Posterior cingulate gyrus (tissue), 11 donors: ENCODE data around the gene CARS2.
"Not testable (repeated sequence)": the region's sequence is repeated elsewhere in the genome, so short reads cannot be mapped to it uniquely, and the experiment has no call there.

Experiments used
- DNase-seq, 10 donors: peaks; one replicate each; pipeline versions ENCODE4 v3.0.0 to v3.0.0-alpha.2; 2020 to 2021; ENCODE audit warnings: mixed read lengths in 3 of 10
- intact Hi-C: fragments of 100-400 bp; cut with DNase I; formaldehyde crosslinking; loops from one replicate; pipeline ENCODE4 v1.15.1; 2023

The CARS2 gene

DNA sequence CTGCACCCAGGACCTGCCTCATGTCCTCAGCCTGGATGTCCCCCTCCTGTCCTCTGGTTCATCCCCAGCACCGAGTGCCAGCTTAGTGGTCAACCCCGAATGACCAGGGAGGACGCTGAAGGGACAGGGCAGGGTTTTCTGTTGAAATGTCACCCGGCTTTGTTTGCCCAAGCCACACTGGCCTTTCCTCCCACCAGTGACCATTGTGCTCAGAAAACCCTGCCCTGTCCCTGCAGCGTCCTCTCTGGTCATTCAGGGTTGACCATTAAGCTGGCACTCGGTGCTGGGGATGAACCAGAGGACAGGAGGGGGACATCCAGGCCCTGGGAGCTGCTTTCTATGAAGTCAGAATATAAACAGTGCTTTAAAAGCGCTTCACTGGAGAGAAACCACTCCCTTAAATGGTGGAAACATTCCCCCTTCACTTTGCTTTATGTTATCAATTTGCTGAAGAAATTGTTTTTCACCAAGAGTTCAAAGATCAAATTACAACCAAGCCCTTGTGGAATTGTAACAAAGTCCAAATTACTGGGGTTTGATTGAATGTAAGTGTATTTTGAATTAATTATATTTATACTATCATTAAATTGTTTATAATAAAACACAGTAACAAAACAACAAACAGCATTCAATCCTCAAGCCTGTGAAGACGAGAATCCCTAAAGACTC, 21.4 kb downstream of the CARS2 start:
- intact Hi-C loops, result no loop called here

DNA sequence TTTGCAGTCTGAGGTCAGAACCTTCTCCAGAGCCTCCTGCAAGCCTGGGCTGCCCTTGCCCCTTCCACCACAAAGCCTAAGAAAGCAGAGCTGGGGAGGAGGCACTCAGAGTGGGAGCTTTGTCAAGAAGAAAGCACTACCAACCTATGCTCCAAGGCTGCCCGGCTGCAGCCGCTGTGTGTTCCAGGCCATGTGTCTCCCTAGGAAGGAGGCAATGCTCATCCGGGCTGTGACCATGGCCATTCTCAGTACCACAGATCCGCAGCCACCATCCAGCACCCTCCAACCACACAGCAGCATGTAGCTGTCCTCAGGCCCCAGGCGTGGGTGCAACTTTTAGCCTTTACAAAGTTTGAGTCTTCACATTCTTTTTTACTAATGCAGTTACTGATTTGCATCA, 22.0 kb downstream of the CARS2 start:
- intact Hi-C loops, result no loop called here
- no peak for DNase-seq

More for the DNA sequence above, 21.4 kb downstream of the CARS2 start:
- DNase-seq, result no peak

GRCh38 chr13:110683203-110683883, 22.6 kb downstream of the CARS2 start:
- peak in 1 of 10 donors; percentile 42 for DNase-seq
- intact Hi-C loops, result no loop called here

GRCh38 chr13:110682746-110683145, 23.2 kb downstream of the CARS2 start:
- peak in 1 of 10 donors; percentile 62 for DNase-seq
- intact Hi-C loops, result no loop called here

- intact Hi-C loops, result no loop called here
- no peak for DNase-seq
Measured at GRCh38 chr13:110681868-110682550, 23.9 kb downstream of the CARS2 start.

- intact Hi-C loops, result no loop called here
- no peak for DNase-seq
Measured at GRCh38 chr13:110680852-110681251, 25.1 kb downstream of the CARS2 start.

DNA sequence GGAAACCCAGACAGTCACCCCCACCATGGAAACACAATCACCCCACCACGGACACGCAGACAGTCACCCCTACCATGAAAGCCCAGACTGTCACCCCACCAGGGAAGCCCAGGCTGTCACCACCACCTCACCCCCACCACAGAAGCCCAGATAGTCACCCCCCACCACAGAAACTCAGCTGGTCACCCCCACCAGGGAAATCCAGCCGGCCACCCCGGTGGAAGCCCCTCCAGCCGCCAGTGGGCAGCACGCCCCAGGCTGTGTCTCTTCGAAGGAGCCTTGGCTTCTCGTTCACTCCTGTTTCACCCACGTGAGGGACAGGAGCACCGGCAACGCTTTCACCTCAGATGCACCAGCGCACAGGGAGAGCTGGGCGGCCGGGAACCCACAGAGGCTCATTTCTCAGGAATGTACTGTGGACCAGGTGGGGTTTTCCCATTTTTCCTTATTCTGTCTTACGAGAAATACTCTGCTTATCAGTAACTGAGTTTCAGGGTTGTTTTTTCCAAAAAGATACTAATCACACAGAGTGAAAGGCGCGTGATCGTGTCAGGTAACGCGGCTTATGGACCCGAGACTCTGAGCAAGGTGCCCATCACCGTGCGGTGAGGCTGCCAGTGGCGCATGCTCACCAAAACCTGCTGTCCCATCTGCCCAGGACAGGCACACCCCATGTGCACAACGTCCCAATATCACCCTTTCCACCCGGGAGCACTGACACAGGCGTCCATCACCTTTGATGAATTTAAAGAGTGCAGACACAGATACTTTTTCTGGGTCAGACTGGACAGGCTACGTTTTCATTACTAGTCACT, 28.0 kb downstream of the CARS2 start:
- DNase-seq, result peak in 1 of 10 donors; percentile 54
- intact Hi-C loops, result no loop called here

GRCh38 chr13:110676595-110677587, 29.0 kb downstream of the CARS2 start:
- peak in 1 of 10 donors; percentile 58 for DNase-seq
- intact Hi-C loops, result no loop called here

GRCh38 chr13:110669814-110670213, 36.1 kb downstream of the CARS2 start:
- peak in 2 of 10 donors; percentile 48 to 50 for DNase-seq
- intact Hi-C loops, result not testable (repeated sequence)

- peak in 1 of 10 donors; percentile 61 for DNase-seq
- intact Hi-C loops, result no loop called here
Measured at GRCh38 chr13:110669036-110669435, 36.9 kb downstream of the CARS2 start.

DNA sequence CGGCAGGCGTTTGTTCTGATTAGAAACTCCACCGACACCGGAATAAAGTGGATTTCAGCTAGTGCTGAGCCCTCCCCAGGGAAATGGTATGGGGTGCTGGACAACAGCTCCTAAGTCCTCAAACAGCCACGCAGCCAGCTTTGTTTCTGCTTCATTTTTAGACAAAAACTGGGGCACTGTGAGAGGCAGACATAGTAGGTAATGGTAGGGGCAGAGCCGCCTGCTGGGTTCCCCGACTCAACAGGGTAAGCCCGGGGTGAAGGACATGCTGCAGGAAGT, 39.7 kb downstream of the CARS2 start:
- intact Hi-C loops, result no loop called here
- peak in 2 of 10 donors; percentile 14 to 36 for DNase-seq

GRCh38 chr13:110665491-110666254, 40.2 kb downstream of the CARS2 start:
- peak in 2 of 10 donors; percentile 52 to 66 for DNase-seq
- intact Hi-C loops, result no loop called here

DNA sequence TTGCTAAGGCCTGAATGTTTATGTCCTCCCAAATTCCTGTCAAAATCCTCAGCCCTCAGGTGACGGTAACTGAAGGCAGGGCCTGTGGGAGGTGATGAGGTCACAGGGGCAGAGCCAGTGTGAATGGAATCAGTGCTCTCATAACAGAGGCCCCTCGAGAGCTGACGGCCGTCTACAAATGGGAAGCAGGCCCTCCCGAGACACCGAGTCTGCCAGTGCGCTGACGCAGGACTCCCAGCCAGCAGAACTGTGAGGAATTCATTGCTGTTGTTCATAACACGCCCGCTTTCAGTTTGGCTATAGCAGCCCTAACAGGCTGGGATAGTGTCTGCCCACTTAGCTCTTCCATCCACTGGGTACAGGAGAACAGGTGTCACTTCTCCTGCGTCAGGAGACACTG, 41.2 kb downstream of the CARS2 start:
- intact Hi-C loops, result no loop called here
- DNase-seq, result peak in 2 of 10 donors; percentile 59 to 67

DNA sequence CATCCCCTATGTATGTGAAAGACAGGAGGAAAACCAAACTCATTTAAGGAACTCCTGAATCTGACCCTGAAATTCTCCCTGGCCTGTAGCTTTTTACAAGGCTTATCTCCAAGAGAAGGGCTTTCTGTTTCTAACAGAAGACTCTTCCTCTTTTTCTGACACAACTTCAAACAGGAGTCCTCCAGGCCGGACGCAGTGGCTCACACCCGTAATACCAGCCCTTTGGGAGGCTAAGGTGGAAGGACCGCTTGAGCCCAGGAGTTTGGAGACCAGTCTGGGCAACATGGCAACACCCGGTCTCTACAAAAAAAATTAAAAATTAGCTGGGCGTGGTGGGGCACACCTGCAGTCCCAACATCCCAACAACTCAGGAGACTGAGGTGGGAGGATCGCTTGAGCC, 41.9 kb downstream of the CARS2 start:
- intact Hi-C loops, result no loop called here
- peak in 1 of 10 donors; percentile 38 for DNase-seq

GRCh38 chr13:110663491-110663890, 42.4 kb downstream of the CARS2 start:
- intact Hi-C loops, result no loop called here
- peak in 1 of 10 donors; percentile 14 for DNase-seq

GRCh38 chr13:110662777-110663443, 43.0 kb downstream of the CARS2 start:
- peak in 1 of 10 donors; percentile 64 for DNase-seq
- intact Hi-C loops, result no loop called here

DNA sequence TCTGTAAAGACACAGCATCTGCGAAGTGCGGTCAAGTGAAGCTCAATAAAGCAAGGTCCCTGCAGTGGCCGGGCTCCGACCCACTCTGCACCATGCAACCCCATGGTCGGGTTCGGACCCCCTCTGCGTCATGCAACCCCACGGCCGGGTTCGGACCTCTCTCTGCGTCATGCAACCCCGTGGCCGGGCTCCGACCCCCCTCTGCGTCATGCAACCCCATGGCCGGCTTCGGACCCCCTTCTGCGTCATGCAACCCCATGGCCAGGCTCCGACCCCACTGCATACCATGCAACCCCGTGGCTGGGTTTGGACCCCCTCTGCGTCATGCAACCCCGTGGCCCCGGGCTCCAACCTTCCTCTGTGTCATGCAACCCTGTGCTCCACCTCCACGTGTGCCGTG, 43.8 kb downstream of the CARS2 start:
- DNase-seq, result peak in 3 of 10 donors; percentile 72 to 86 (median 78)
- intact Hi-C loops, result no loop called here

DNA sequence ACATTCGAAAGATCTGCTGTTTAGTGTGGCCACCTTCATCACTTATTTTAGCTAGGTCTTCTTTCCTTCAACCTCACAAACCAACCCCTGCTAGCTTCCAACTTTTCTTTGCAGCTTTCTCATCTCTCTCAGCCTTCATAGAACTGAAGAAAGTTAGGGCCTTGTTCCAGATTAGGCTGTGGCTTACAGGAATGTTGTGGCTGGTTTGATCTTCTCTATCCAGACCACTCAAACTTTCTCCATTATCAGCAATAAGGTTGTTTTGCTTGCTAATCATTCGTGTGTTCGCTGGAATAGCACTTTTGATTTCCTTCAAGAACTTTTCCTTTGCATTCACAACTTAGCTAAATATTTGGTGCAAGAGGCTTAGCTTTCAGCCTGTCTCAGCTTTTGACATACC, 44.7 kb downstream of the CARS2 start:
- DNase-seq, result no peak
- intact Hi-C loops, result no loop called here
